VCaP (cell line): ENCODE results near the gene CAPZB.

Experiments
- H3K27ac ChIP-seq: fragments of 450-650 bp; 2 replicates; pipeline ENCODE4 v1.5.1; 2017
- TF ChIP-seq, protein P1 (sequence below): fragments of 450-650 bp; conservative IDR thresholded peaks from 2 replicates; pipeline ENCODE4 v1.5.1; 2017; ENCODE audit warnings: mild to moderate bottlenecking, moderate library complexity

The CAPZB gene

DNA sequence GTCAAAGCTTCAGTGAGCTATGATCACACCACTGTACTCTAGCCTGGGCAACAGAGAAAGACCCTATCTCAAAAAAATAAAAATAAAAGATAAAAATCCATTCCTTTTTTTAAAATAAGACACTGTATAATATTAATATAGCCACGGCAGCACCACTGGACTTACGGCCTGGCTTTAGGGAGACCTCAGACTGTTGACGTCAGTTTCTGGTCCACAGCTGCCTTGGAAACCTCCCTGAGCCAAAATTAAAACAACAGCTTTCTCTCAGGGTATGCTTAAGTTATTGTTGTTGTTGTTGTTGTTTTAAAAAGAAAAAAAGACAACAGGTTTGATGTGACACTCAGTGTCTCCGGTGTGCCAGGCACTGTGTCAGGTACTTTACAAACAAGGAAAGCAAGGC lies 42.0 kb downstream of the CAPZB start:
- H3K27ac ChIP-seq, result no peak overlapping the region
- TF ChIP-seq, protein P1, sequence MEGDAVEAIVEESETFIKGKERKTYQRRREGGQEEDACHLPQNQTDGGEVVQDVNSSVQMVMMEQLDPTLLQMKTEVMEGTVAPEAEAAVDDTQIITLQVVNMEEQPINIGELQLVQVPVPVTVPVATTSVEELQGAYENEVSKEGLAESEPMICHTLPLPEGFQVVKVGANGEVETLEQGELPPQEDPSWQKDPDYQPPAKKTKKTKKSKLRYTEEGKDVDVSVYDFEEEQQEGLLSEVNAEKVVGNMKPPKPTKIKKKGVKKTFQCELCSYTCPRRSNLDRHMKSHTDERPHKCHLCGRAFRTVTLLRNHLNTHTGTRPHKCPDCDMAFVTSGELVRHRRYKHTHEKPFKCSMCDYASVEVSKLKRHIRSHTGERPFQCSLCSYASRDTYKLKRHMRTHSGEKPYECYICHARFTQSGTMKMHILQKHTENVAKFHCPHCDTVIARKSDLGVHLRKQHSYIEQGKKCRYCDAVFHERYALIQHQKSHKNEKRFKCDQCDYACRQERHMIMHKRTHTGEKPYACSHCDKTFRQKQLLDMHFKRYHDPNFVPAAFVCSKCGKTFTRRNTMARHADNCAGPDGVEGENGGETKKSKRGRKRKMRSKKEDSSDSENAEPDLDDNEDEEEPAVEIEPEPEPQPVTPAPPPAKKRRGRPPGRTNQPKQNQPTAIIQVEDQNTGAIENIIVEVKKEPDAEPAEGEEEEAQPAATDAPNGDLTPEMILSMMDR, result no peak

DNA sequence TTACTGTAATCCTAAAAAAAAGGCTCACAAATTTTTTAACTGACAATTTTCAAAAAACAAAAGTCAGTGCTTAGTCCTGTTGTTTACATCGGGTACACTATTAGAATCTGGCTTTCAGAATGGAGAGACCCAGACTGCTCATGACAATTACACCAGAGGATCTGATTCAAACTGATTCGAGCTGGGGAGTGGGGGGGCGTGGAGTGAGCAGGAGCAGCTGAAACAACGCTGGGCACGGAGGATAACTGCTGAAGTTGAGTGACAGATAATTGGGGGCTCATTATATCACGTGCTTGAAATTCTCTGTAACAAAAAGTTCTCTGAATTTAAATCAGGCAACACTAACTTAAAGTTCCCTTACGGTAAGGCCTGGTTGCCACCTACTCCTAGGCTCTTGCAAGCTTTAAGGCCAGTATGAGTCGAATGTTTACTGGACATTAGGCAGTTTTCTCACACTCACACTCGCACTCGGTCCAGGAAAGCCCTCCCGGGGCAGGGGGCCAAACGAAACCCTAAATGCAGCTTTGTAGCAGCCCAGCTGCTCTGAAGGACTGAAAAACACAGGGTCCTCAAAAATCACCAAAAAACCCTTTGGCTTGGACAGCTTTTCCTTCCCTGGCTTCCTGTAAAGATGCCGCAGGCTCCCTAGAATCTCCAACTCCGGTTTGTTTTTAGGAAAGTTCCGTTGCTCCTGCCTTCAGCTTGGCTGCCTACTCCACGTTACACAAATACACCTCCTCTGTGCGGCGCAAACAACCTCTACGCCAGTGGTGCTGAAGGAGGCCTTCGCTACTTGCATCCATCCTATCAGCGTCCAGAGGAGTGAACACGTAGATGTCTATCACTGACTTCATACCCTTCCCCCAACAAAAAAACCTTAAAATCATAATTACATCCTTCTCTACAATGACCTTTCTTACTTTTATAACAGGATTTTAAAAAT lies 42.9 kb downstream of the CAPZB start:
- TF ChIP-seq, protein P1, result no peak
- H3K27ac ChIP-seq, result no peak overlapping the region

DNA sequence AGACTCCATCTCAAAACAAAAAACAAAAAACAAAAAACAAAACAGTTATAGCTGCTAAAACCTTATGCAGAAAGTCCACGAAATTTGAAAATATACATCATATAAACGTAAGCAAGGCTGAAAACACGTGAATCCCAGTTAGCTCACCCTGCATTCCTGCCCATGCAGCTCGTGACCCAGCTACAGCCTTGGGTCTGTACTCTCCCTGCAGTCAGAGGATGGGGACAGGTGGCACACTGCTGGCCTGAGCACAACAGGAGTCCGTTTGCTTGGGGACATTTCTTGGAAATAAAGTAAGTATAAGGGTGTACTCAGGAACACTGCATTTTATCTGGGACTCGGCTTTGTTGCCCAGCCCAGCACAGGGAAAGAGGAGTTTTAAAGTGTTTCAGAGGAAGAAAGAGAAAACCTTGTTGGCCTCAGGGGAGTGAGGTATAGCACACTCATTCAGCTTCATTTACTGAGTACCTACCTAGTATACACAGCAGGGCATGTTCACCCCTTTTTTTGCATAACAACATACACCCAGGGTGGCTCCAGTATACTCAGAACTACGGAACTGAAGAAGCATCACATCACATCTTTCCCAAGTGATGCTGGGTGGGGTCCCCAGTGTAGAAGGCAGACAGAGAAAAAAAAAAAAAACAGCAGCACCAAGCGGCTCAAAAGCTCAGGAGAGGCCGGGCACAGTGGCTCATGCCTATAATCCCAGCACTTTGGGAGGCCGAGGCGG lies 44.1 kb downstream of the CAPZB start:
- no peak overlapping the region for H3K27ac ChIP-seq

DNA sequence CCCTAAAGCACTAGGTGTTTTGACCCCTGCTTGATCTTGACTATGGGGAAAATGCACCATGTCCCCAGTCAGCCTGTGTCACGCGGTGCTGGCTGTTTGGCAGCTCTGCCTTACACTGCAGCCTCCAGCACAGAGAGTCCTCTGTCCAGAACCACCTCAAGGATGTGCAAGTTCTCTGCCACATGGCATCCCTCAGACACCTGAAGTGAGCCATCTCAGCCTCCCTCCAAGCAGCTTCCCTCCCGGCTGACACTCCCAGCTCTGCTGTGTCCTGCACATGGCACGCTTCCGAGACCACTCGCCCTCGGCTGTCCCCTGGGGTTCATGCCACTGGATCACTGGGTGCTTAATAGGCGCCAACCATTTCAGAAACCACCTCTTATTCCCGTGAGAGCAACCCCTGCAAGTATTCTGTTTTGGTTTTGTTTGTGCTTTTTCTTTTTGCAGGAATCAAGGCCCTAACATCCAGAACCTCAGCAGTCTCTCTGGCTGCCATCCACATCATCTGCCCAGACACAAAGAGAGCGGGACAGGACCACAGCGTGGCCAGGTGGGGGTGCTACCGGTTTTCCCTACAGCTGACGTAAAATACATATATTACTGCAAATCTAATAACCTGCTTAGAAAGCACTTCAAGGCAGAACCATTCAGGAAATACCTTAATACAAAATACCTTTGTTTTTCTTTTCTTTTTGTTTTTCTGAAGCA lies 45.7 kb downstream of the CAPZB start:
- no peak overlapping the region; the same call in 1 of the 2 replicates for H3K27ac ChIP-seq
- TF ChIP-seq, protein P1, result peak; percentile 24; the same call in 1 of the 2 replicates

More for the DNA sequence above, 44.1 kb downstream of the CAPZB start:
- TF ChIP-seq, protein P1, result no peak

DNA sequence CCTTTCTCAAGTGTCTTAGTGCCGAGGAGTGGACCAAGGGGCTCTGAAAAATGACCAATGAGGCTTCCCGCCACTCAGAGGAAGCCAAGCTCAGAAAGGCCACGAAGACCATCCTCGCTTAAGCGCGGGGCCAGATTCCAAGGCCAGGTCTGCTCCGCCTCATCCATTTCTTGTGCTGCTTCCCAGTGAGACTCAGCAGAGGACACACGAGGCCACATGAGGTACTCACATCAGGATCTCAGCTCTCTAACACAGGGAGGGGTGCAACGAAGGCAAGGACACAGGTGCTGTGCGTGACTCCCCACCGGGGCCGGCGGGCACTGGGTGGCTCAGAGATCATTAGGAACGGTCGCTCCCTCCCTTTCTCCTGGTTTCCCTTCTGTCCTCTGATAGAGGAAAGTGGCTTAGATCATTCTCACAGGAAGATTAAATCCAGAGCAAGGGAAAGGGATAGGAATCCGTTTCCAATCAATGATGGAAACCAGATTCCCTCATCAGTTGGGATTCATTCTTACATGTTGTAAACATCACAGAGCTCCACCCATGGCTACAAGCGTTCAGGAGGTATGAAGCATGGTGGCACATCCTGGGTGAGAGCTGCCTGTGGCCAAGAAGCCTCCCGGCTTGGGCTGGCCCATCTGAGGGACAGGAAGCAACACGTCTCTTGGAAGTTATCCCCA lies 46.7 kb downstream of the CAPZB start:
- TF ChIP-seq, protein P1, result no peak

DNA sequence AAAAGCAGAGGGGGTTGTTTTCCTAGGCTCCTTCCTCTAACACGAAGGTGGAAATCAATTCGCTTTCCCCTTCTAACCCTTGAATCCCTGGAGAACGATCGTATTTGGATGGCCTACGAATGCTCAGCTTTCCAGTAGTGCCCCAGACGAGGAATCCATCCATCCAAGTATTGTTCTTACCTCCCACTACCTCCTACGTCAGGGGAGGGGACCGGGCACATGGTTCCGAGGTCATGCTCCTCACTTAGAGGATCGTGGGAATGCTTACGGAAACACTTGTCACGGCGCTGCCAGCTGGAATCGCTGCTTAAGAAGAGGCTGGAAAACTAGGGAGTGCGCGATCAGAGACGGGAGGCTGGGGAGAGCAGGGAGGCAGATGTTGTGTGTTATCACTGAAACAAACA lies 47.4 kb downstream of the CAPZB start:
- TF ChIP-seq, protein P1, result no peak
- peak overlapping the region; percentile 62 for H3K27ac ChIP-seq

More for the DNA sequence above, 46.7 kb downstream of the CAPZB start:
- H3K27ac ChIP-seq, result peak overlapping the region; percentile 62
